Osteoblast (primary cell): ENCODE measurements around the gene IL4I1. TPM values are rescaled to one million over a fixed set of nuclear protein-coding genes. Genes with fewer than 3 reads are reported as not detected.
A peak's percentile ranks its signal among the peaks of the same experiment; 100 is the strongest.

ENCODE experiments used
- DNase-seq: peaks from one replicate; pipeline ENCODE4 v3.0.0; 2011; ENCODE audit warnings: low spot score, mixed read lengths; ENCODE audit not compliant: insufficient read length; ENCODE audit errors: missing footprints
- H2AFZ ChIP-seq: 2 replicates; pipeline ENCODE4 v1.6.0; 2011; ENCODE audit warnings: mild to moderate bottlenecking, low read length
- H3K27ac ChIP-seq: 2 replicates; pipeline ENCODE4 v1.5.1; 2011; ENCODE audit warnings: mild to moderate bottlenecking, low read depth, low read length, moderate library complexity
- H3K27me3 ChIP-seq: 2 replicates; pipeline ENCODE4 v1.6.0; 2012; ENCODE audit warnings: mild to moderate bottlenecking, control low read depth, inconsistent platforms, low read length, moderate library complexity; ENCODE audit not compliant: insufficient read depth
- H3K36me3 ChIP-seq: 2 replicates; pipeline ENCODE4 v1.5.1; 2011; ENCODE audit warnings: mild to moderate bottlenecking, low read length, control low read depth, moderate library complexity; ENCODE audit not compliant: insufficient read depth
- H3K4me1 ChIP-seq: 2 replicates; pipeline ENCODE4 v1.5.1; 2011; ENCODE audit warnings: mild to moderate bottlenecking, low read length, control low read depth, moderate library complexity; ENCODE audit not compliant: insufficient read depth
- H3K4me2 ChIP-seq: 2 replicates; pipeline ENCODE4 v1.6.0; 2011; ENCODE audit warnings: mild to moderate bottlenecking, low read length; ENCODE audit not compliant: insufficient read depth
- H3K4me3 ChIP-seq: fragments of 200-600 bp; sonication (generic); 3 replicates; pipeline ENCODE4 v1.5.1; 2012; ENCODE audit warnings: mild to moderate bottlenecking, low read length, inconsistent platforms; ENCODE audit not compliant: insufficient read depth
- H3K79me2 ChIP-seq: 2 replicates; pipeline ENCODE4 v1.6.0; 2012; ENCODE audit warnings: mild to moderate bottlenecking, low read length, control low read depth, inconsistent platforms; ENCODE audit not compliant: insufficient read depth
- H3K9me3 ChIP-seq: 2 replicates; pipeline ENCODE4 v1.5.1; 2011; ENCODE audit warnings: low read depth, low read length, control low read depth
- H4K20me1 ChIP-seq: 2 replicates; pipeline ENCODE4 v1.6.0; 2012; ENCODE audit warnings: mild to moderate bottlenecking, low read length, control low read depth; ENCODE audit not compliant: insufficient read depth
- total RNA-seq: library from RNA; depleted of rRNA; stranded (reverse); fragments of >200 nt; gene quantifications from 2 replicates; pipeline ENCODE4 v1.2.3, GENCODE V29; 2012
- TF ChIP-seq, protein P1 (sequence below): IDR thresholded peaks from 2 replicates; pipeline ENCODE4 v1.5.1; 2011; ENCODE audit warnings: mild to moderate bottlenecking, low read depth, low read length, moderate library complexity; ENCODE audit errors: extremely low read depth

IL4I1 gene
- total RNA-seq, 1 donor: 1.4 TPM

DNA sequence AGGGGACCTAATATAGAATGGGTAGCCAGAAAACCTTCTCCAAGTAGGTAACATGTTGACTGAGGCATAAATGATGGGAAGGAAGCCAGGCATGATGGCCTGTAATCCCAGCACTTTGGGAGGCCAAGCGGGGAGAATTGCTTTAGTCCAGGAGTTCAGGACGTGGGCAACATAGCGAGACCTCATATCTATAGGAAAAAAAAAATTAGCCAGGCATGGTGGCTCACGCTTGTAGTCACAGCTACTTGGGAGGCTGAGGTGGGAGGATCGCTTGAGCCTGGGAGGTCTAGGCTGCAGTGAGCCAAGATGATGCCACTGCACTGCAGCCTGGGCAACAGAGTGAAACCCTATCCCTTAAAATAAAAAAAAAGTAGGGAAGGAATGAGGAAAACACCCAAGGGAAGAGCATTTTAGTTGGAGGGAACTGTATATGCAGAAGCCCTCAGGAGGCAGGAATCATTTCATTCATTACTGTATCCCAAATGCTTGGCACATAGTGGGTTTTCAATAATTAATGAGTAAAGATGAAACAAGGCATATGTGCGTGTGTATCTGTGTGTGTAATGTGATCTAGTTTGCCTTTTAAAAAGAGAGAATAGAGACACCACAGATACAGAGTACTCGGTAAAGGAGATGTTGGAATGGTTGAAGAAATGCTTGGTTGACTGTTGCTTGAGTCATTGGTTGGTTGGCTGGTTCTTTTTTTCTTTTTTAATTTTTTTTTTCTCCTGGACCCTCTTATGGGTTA, 34.8 kb upstream of the IL4I1 start:
- no peak for DNase-seq
- no peaks in the 10 kb centered on the region for H3K9me3 ChIP-seq
- H3K27ac ChIP-seq: no peak overlapping the region
- no peak overlapping the region for H3K4me3 ChIP-seq
- TF ChIP-seq, protein P1, sequence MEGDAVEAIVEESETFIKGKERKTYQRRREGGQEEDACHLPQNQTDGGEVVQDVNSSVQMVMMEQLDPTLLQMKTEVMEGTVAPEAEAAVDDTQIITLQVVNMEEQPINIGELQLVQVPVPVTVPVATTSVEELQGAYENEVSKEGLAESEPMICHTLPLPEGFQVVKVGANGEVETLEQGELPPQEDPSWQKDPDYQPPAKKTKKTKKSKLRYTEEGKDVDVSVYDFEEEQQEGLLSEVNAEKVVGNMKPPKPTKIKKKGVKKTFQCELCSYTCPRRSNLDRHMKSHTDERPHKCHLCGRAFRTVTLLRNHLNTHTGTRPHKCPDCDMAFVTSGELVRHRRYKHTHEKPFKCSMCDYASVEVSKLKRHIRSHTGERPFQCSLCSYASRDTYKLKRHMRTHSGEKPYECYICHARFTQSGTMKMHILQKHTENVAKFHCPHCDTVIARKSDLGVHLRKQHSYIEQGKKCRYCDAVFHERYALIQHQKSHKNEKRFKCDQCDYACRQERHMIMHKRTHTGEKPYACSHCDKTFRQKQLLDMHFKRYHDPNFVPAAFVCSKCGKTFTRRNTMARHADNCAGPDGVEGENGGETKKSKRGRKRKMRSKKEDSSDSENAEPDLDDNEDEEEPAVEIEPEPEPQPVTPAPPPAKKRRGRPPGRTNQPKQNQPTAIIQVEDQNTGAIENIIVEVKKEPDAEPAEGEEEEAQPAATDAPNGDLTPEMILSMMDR: no peak
- H3K27me3 ChIP-seq: no peaks in the 10 kb centered on the region
- peaks cover 26% of the 10 kb centered on the region for H3K79me2 ChIP-seq
- H2AFZ ChIP-seq: no peak overlapping the region
- H3K4me1 ChIP-seq: peaks cover 3% of the 10 kb centered on the region
- H3K36me3 ChIP-seq: peaks cover 10% of the 10 kb centered on the region
- H4K20me1 ChIP-seq: peaks cover 8% of the 10 kb centered on the region
- no peak overlapping the region for H3K4me2 ChIP-seq

DNA sequence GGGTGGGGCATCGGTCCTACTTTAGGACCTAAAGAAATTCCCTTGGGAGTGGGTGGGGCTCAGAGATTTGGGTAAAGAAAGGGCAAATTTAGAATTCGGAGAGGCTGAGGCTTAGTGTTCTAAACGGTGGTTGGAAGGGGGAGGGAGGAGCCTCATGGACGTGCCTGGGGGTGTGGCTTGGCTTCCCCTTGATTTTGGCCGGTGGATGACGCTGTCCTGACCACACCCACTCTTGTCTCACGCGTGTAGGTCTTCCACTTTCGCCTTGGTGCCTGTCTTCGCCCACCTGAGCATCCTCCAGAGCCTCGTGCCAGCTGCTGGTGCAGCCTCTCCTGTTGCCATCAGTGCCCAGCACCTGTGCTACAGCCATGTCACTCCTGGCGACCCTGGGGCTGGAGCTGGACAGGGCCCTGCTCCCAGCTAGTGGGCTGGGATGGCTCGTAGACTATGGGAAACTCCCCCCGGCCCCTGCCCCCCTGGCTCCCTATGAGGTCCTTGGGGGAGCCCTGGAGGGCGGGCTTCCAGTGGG, 33.9 kb upstream of the IL4I1 start:
- H3K4me2 ChIP-seq: peak overlapping the region; percentile 83
- H3K9me3 ChIP-seq: no peaks in the 10 kb centered on the region
- no peak overlapping the region for H3K27ac ChIP-seq
- no peak overlapping the region for H2AFZ ChIP-seq
- H4K20me1 ChIP-seq: peaks cover 8% of the 10 kb centered on the region
- TF ChIP-seq, protein P1: no peak
- peaks cover 3% of the 10 kb centered on the region for H3K4me1 ChIP-seq
- H3K4me3 ChIP-seq: peak overlapping the region; percentile 91
- peaks cover 34% of the 10 kb centered on the region for H3K79me2 ChIP-seq
- H3K27me3 ChIP-seq: no peaks in the 10 kb centered on the region
- peak; percentile 83 for DNase-seq
- H3K36me3 ChIP-seq: peaks cover 16% of the 10 kb centered on the region

DNA sequence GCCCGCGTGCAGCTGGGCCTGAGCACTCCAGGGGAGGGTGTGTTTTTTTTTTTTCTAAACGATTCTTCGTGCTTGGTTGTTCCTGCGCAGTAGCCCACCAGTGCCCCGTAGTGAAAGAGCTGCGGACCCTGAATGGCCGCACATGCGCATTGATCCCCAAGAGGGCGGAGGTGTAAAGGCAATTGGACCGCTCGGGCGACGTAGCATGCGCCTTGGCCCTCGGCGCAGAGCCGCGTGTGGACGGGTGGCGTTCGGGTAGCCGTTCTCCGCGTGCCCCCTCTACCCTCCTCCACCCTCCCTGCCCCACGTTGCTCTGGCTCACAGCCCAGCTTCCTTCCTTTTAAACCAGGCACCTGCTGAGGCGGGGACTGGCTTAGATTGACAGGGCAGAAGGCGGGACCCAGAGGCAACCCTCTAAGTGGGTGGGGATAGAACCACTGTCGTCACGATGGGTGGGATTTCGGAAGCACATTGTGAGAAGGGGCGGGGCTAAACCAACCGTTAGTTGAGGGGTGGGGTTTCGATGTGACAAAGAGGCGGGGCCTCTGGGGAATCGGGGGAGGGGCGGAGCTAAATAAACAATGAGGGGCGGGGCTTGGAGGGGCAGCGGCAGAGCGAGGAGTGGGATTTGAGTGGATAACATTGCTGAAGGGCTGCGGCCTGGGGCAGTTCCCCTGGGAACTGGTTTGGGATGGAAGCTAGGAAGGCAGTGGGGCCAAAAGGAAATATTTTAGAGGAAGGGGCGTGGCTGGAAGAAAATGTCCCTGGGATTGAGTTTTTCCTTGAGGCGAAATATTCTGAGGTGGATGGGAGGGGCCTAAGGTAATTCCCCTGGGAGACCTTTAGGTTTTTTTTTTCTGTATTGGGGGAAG, 33.2 kb upstream of the IL4I1 start:
- Histone ChIP-seq H3K36me3 (peaks cover 19% of the 10 kb centered on the region), H3K4me1 (peaks cover 3% of the 10 kb centered on the region), H3K27me3 (no peaks in the 10 kb centered on the region), H2AFZ (peak overlapping the region; percentile 99), H3K27ac (peak overlapping the region; percentile 90), H3K4me2 (peak overlapping the region; percentile 83), H4K20me1 (peaks cover 13% of the 10 kb centered on the region), H3K9me3 (no peaks in the 10 kb centered on the region), H3K79me2 (peaks cover 41% of the 10 kb centered on the region), H3K4me3 (peak overlapping the region; percentile 91)
- TF ChIP-seq, protein P1: no peak
- DNase-seq: peak; percentile 98
